ENCODE measurements around the gene TRIM45.

Gene TRIM45

DNA sequence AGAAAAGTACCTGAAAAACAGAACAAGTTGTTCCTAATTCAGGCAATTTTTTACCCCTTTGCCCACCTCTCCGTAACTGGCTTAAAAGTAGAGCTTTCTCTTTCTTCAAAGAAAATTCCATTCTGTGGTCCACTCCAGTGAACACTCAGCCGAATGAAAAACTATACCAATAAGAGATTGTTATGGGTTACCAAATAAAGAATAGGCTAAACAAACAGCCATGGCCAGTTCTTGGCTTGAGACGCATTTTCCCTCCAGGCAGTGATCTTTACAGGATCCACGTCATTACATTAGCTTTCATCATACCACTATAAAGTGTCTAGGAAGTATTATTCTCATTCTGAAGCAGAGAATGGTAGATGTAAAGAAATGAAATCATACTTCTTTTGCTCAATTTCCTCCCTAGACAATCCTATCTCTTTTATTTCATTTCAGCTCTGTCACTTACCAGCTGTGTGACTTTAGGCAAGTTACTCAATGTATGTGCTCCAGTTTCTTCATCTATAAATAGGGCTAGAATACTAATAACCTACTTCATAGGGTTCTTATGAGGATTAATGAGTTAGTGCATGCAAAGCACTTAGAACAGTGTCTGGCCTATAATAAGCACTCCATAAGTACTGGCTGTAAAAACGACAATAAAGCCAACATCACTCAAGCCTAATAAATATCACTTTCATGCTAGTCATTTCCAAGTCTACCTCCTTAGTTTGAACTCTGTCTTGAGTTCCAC is 26.5 kb upstream of the TRIM45 start:
- Histone ChIP-seq H3K27me3 (ENCODE audit: control insufficient read depth, insufficient read depth, low read length, poor library complexity, severe bottlenecking) (no peaks in the 10 kb centered on the region), H3K9me3 (ENCODE audit: control insufficient read depth, low read length) (no peaks in the 10 kb centered on the region), H3K36me3 (ENCODE audit: control insufficient read depth, insufficient read depth, low read length) (no peaks in the 10 kb centered on the region), H3K4me1 (ENCODE audit: control insufficient read depth, insufficient read depth, low read length) (peaks cover 21% of the 10 kb centered on the region), H3K27ac (ENCODE audit: insufficient read depth, low read depth, low read length, poor library complexity, severe bottlenecking) (no peak overlapping the region), H3K4me3 (ENCODE audit: insufficient read depth, low read depth, low read length) (no peak overlapping the region)
- WGBS, 2 experiments: 83 to 93% methylated on average over 4 of the region's 5 CpGs

DNA sequence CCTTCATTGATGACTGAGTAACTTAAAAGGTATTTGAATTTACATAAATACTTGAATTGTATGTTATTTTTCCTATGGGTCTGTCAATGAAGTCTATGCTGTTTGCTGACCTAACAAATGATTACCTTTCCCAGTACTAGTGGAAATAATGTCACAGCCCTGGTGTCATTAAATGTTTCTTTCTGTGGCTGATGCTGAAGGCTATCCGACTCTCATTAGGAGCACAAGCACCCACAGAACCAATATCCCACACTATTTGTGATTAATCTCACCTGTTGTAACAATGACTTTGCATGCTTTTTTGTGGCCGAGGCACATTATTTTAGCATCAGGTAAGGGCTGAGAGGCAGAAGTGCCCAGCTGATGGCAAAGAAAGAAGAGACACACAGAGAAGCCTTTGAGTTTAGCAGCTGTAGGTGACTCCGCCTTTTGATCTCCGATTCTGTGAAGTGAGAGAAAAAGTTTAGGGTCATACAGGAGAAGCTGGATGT is 25.8 kb upstream of the TRIM45 start:
- H3K4me1 ChIP-seq (ENCODE audit: control insufficient read depth, insufficient read depth, low read length): peaks cover 21% of the 10 kb centered on the region
- no peak overlapping the region for H3K4me3 ChIP-seq (ENCODE audit: insufficient read depth, low read depth, low read length)
- no peaks in the 10 kb centered on the region for H3K9me3 ChIP-seq (ENCODE audit: control insufficient read depth, low read length)
- WGBS, 2 experiments: 65 to 70% methylated on average over 4 of the region's 4 CpGs
- no peaks in the 10 kb centered on the region for H3K36me3 ChIP-seq (ENCODE audit: control insufficient read depth, insufficient read depth, low read length)
- no peaks in the 10 kb centered on the region for H3K27me3 ChIP-seq (ENCODE audit: control insufficient read depth, insufficient read depth, low read length, poor library complexity, severe bottlenecking)
- H3K27ac ChIP-seq (ENCODE audit: insufficient read depth, low read depth, low read length, poor library complexity, severe bottlenecking): no peak overlapping the region

DNA sequence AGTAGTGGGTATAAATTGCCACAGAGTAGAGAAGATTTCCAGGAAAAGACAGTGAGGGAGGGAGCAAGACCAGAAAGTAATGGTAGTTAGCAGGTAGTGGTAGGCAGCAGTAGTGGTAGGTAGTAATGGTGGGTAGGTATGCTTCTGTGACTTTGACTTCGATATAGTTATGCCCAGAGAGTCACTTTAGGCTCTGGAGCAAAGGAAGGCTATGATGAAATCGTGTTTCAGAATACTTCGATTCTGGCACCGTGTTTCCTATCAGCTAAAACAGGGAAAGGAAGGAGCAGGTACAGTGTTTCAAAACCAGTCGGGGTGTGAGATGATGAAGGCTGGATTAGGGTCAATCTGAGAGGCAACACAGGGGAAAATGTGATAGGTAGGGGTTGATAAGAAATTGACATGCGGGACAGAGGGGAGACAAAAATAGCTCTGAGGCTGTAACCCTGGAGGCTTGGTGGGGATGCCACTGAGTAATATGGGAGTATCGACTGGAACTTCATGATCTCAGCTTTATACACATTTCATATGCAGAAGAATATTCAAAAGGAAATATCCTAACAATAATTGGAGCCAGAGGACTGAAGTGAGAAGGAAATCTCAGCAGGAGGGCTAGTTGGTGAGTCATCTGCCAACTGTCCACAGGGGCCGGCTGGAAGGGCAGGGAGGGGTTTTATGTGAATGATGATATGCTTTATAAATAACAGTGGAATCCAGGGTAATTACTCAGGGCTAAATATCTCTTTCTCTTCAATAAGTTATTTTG is 25.2 kb upstream of the TRIM45 start:
- no peak overlapping the region for H3K27ac ChIP-seq (ENCODE audit: insufficient read depth, low read depth, low read length, poor library complexity, severe bottlenecking)
- WGBS, 2 experiments: 85 to 92% methylated on average over 7 to 8 of the region's 8 CpGs
- H3K36me3 ChIP-seq (ENCODE audit: control insufficient read depth, insufficient read depth, low read length): no peaks in the 10 kb centered on the region
- no peak overlapping the region for H3K4me3 ChIP-seq (ENCODE audit: insufficient read depth, low read depth, low read length)
- H3K9me3 ChIP-seq (ENCODE audit: control insufficient read depth, low read length): no peaks in the 10 kb centered on the region
- H3K27me3 ChIP-seq (ENCODE audit: control insufficient read depth, insufficient read depth, low read length, poor library complexity, severe bottlenecking): no peaks in the 10 kb centered on the region
- peaks cover 21% of the 10 kb centered on the region for H3K4me1 ChIP-seq (ENCODE audit: control insufficient read depth, insufficient read depth, low read length)

DNA sequence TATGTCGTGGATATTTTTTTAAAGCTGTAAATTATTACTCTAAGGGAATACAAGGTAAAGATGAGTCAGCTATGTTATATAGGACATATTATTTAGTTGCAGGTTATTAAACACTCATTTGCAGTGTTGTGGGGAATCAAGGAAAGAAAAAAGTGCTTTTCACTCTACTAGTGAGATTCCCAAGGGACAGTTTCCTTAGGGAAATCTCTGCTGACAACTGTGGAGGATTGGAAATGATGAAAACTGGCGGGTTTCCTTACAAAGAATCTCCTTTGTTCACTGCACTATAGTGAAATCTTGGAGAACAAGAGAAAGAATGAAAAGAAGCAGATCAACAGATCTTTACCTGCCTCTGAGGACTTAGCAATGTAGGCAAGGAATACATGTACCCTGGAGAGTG is 24.5 kb upstream of the TRIM45 start:
- Histone ChIP-seq H3K27ac (ENCODE audit: insufficient read depth, low read depth, low read length, poor library complexity, severe bottlenecking) (no peak overlapping the region), H3K36me3 (ENCODE audit: control insufficient read depth, insufficient read depth, low read length) (no peaks in the 10 kb centered on the region), H3K4me3 (ENCODE audit: insufficient read depth, low read depth, low read length) (no peak overlapping the region), H3K4me1 (ENCODE audit: control insufficient read depth, insufficient read depth, low read length) (peaks cover 21% of the 10 kb centered on the region), H3K27me3 (ENCODE audit: control insufficient read depth, insufficient read depth, low read length, poor library complexity, severe bottlenecking) (no peaks in the 10 kb centered on the region), H3K9me3 (ENCODE audit: control insufficient read depth, low read length) (no peaks in the 10 kb centered on the region)
- 78 to 95% methylated on average over 2 of the region's 2 CpGs for WGBS, 2 experiments

DNA sequence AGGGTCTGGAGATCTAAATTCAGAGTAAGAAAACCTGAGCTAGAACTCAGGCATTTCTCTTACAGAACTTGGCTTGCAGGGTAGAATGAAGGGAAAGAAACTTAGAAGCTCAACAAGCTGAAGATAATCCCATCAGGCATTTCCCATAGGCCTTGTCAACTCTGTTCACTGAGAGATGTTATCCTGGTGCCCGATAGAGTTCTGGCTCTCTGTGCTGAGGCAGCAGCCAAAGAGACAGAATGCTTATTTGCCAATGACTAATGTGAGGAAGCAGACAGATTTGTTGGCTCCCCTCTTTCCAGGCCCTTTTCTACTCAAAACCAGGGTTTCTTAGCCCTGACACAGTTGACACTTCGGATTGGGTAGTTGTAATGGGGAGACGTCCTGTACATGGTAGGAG is 22.3 kb upstream of the TRIM45 start:
- no peak overlapping the region for H3K27ac ChIP-seq (ENCODE audit: insufficient read depth, low read depth, low read length, poor library complexity, severe bottlenecking)
- H3K4me1 ChIP-seq (ENCODE audit: control insufficient read depth, insufficient read depth, low read length): peaks cover 21% of the 10 kb centered on the region
- H3K4me3 ChIP-seq (ENCODE audit: insufficient read depth, low read depth, low read length): no peak overlapping the region
- WGBS, 2 experiments: 90 to 92% methylated on average over 3 of the region's 3 CpGs
- no peaks in the 10 kb centered on the region for H3K9me3 ChIP-seq (ENCODE audit: control insufficient read depth, low read length)
- H3K27me3 ChIP-seq (ENCODE audit: control insufficient read depth, insufficient read depth, low read length, poor library complexity, severe bottlenecking): no peaks in the 10 kb centered on the region
- H3K36me3 ChIP-seq (ENCODE audit: control insufficient read depth, insufficient read depth, low read length): no peaks in the 10 kb centered on the region

DNA sequence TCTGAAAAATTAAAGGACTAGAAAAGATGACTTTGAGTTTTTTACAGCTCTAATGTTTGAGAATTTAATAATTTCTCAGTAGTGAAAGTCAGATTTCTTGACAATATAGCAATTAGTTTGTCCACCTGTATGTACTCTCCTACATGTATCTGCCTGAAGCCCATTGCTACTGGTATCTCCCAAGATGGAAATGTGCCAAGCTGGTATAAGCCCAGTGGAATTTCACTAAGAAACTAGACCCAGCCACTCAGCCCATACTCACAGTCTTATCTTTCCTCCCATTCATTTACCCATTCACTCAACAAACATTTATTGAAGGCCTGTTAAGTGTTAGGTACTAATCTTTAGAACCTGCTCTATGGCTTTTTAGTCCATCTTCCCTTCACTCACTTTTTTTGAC is 21.6 kb upstream of the TRIM45 start:
- Histone ChIP-seq H3K4me1 (ENCODE audit: control insufficient read depth, insufficient read depth, low read length) (peaks cover 20% of the 10 kb centered on the region), H3K9me3 (ENCODE audit: control insufficient read depth, low read length) (no peaks in the 10 kb centered on the region), H3K36me3 (ENCODE audit: control insufficient read depth, insufficient read depth, low read length) (no peaks in the 10 kb centered on the region), H3K27me3 (ENCODE audit: control insufficient read depth, insufficient read depth, low read length, poor library complexity, severe bottlenecking) (no peaks in the 10 kb centered on the region), H3K27ac (ENCODE audit: insufficient read depth, low read depth, low read length, poor library complexity, severe bottlenecking) (no peak overlapping the region), H3K4me3 (ENCODE audit: insufficient read depth, low read depth, low read length) (no peak overlapping the region)

DNA sequence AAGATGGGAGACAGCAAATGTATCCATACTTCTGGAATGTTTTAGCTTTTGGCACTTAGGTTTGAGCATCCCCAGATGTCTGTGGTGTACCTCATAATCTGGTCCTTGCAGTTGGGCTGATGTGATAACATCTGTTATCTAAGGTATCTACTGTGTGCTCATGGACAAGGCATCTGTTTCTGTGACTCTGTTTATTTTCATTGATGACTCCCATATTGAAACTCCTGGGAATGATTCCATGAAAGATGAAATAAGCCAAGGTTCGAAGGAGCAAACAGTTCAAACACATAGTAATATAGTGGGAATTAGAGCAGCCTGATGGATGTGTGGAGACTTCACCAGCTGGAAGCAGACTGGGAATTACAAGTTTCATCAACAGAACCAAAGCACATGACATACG is 20.7 kb upstream of the TRIM45 start:
- Histone ChIP-seq H3K4me1 (ENCODE audit: control insufficient read depth, insufficient read depth, low read length) (peaks cover 11% of the 10 kb centered on the region), H3K27me3 (ENCODE audit: control insufficient read depth, insufficient read depth, low read length, poor library complexity, severe bottlenecking) (no peaks in the 10 kb centered on the region), H3K9me3 (ENCODE audit: control insufficient read depth, low read length) (no peaks in the 10 kb centered on the region), H3K4me3 (ENCODE audit: insufficient read depth, low read depth, low read length) (no peak overlapping the region), H3K27ac (ENCODE audit: insufficient read depth, low read depth, low read length, poor library complexity, severe bottlenecking) (no peak overlapping the region), H3K36me3 (ENCODE audit: control insufficient read depth, insufficient read depth, low read length) (no peaks in the 10 kb centered on the region)
- whole genome bisulfite sequencing, 2 experiments: 90 to 97% methylated on average over 2 of the region's 2 CpGs

DNA sequence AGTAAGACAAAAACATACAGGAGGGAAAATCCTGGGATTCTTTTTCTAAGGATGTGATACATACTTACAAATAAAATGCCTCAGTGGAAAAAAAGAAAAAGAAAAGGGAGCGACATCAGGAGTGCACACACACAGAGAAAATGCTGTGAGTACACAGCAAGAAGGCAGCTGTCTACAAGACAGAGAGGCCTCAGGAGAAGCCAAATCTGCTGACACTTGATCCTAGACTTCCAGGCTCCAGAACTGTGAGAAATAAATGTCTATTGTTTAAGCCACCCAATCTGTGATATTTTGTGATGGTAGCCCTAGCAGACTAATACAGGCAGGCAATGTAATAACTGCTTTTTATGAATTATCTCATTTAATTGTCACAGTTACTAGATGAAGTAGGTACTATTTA is 17.0 kb upstream of the TRIM45 start:
- Histone ChIP-seq H3K4me1 (ENCODE audit: control insufficient read depth, insufficient read depth, low read length) (peaks cover 10% of the 10 kb centered on the region), H3K27me3 (ENCODE audit: control insufficient read depth, insufficient read depth, low read length, poor library complexity, severe bottlenecking) (no peaks in the 10 kb centered on the region), H3K9me3 (ENCODE audit: control insufficient read depth, low read length) (no peaks in the 10 kb centered on the region), H3K4me3 (ENCODE audit: insufficient read depth, low read depth, low read length) (no peak overlapping the region), H3K27ac (ENCODE audit: insufficient read depth, low read depth, low read length, poor library complexity, severe bottlenecking) (no peak overlapping the region), H3K36me3 (ENCODE audit: control insufficient read depth, insufficient read depth, low read length) (no peaks in the 10 kb centered on the region)
- 92 to 93% methylated on average over 1 of the region's 1 CpG for WGBS, 2 experiments

DNA sequence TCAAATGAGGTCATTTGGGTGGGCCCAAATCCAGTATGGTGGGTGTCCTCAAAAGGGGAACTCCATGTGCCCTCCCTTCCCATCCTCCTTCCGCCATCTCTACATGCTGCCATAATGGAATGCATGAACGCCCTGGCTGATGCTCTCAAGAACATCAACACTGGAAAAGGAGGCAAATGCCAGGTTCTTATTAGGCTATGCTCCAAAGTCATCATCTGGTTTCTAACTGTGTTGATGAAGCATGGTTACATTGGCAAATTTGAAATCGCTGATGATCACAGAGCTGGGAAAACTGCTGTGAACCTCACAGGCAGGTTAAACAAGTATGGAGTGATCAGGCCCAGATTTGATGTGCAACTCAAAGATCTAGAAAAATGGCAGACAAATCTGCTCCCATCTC is 16.6 kb upstream of the TRIM45 start:
- Histone ChIP-seq H3K4me3 (ENCODE audit: insufficient read depth, low read depth, low read length) (no peak overlapping the region), H3K27me3 (ENCODE audit: control insufficient read depth, insufficient read depth, low read length, poor library complexity, severe bottlenecking) (no peaks in the 10 kb centered on the region), H3K9me3 (ENCODE audit: control insufficient read depth, low read length) (no peaks in the 10 kb centered on the region), H3K36me3 (ENCODE audit: control insufficient read depth, insufficient read depth, low read length) (no peaks in the 10 kb centered on the region), H3K4me1 (ENCODE audit: control insufficient read depth, insufficient read depth, low read length) (peaks cover 10% of the 10 kb centered on the region), H3K27ac (ENCODE audit: insufficient read depth, low read depth, low read length, poor library complexity, severe bottlenecking) (no peak overlapping the region)
- 91 to 93% methylated on average over 3 of the region's 3 CpGs for WGBS, 2 experiments

DNA sequence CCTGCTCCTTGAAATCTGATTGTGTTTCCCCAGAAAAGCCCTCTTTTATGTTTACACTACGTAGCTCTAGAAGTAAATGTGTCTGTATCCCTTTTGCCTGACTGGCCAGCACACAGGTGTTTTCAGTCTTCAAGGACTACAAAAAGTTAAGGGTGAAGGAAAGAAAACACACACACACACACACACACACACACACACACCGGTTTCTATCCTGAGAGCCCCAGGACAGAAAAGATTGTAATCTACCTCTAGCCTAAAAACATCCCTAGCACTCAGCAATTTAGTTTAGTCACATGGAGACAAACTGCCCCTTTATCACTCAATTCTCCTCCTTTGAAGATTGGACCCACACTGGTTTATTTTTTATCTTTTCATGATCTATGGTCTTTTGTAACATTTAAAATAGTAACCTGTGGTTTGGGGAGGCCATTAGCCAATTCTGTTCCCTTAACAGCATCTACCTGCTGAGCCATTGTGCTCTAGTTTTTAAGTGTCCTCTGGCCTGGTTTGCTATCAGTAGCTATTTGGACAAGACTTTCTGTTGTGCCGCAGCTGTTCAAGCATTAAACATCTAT is 15.8 kb upstream of the TRIM45 start:
- 58 to 62% methylated on average over 3 of the region's 3 CpGs for WGBS, 2 experiments
- Histone ChIP-seq H3K36me3 (ENCODE audit: control insufficient read depth, insufficient read depth, low read length) (no peaks in the 10 kb centered on the region), H3K4me3 (ENCODE audit: insufficient read depth, low read depth, low read length) (no peak overlapping the region), H3K27ac (ENCODE audit: insufficient read depth, low read depth, low read length, poor library complexity, severe bottlenecking) (no peak overlapping the region), H3K27me3 (ENCODE audit: control insufficient read depth, insufficient read depth, low read length, poor library complexity, severe bottlenecking) (no peaks in the 10 kb centered on the region), H3K4me1 (ENCODE audit: control insufficient read depth, insufficient read depth, low read length) (peaks cover 10% of the 10 kb centered on the region), H3K9me3 (ENCODE audit: control insufficient read depth, low read length) (no peaks in the 10 kb centered on the region)

Measured in ectodermal cell (in vitro differentiated cells).